Measurements from ENCODE around the gene C1orf146.
"Not testable (repeated sequence)": the region's sequence is repeated elsewhere in the genome, so short reads cannot be mapped to it uniquely, and the experiment has no call there.

GRCh38 chr1:92279781-92280180 is 62.1 kb downstream of the C1orf146 start:
- TF ChIP-seq EZH2 (IDR thresholded peaks at IDR 0.05; ENCODE audit: low read length, unreplicated experiment); CTCF (conservative IDR thresholded peaks at IDR 0.05; ENCODE audit: low read depth, low read length); EZH2phosphoT487 (IDR thresholded peaks at IDR 0.05; ENCODE audit: borderline replicate concordance, low read length): not testable (repeated sequence)
